CD14-positive monocyte (primary cell): ENCODE data around the gene RIOK3. TPM values are rescaled to one million over a fixed set of nuclear protein-coding genes. Genes with fewer than 3 reads are reported as not detected.

Experiments
- DNase-seq, 3 donors: peaks; one replicate each; pipeline ENCODE4 v3.0.0-alpha.2; 2011 to 2022
- H2AFZ ChIP-seq: 2 replicates; pipeline ENCODE4 v1.6.0; 2012; ENCODE audit warnings: mild to moderate bottlenecking, low read depth, low read length, inconsistent platforms; ENCODE audit not compliant: insufficient read depth, poor library complexity, severe bottlenecking
- H3K27ac ChIP-seq, 2 donors: 1 replicate in 1 of 2; 2 replicates in 1 of 2; pipeline ENCODE4 v1.5.1; 2012 to 2013; ENCODE audit warnings: low read length in 2 of 2, control low read depth in 1 of 2, inconsistent platforms in 1 of 2, low read depth in 1 of 2, mild to moderate bottlenecking in 1 of 2
- H3K27me3 ChIP-seq, 2 donors: one replicate each; pipeline versions ENCODE4 v1.6.0 to v1.6.1; 2011 to 2013; ENCODE audit warnings: low read length in 2 of 2; ENCODE audit not compliant: control insufficient read depth in 2 of 2, insufficient read depth in 2 of 2
- H3K36me3 ChIP-seq, 2 donors: replicated peaks in 1 of 2; 1 replicate in 1 of 2; 2 replicates in 1 of 2; pipeline versions ENCODE4 v1.5.1 to v1.6.1; 2012 to 2013; ENCODE audit warnings: low read length in 2 of 2, control low read depth in 1 of 2, inconsistent platforms in 1 of 2, mild to moderate bottlenecking in 1 of 2; ENCODE audit not compliant: insufficient read depth in 2 of 2, control insufficient read depth in 1 of 2
- H3K4me1 ChIP-seq, 2 donors: 1 replicate in 1 of 2; 2 replicates in 1 of 2; pipeline versions ENCODE4 v1.5.1 to v1.6.1; 2012 to 2013; ENCODE audit warnings: low read length in 2 of 2, control low read depth in 1 of 2, inconsistent platforms in 1 of 2, mild to moderate bottlenecking in 1 of 2, moderate library complexity in 1 of 2; ENCODE audit not compliant: insufficient read depth in 2 of 2, control insufficient read depth in 1 of 2
- H3K4me2 ChIP-seq: replicated peaks from 2 replicates; pipeline ENCODE3; 2012; ENCODE audit warnings: low read length, moderate library complexity, mild to moderate bottlenecking; ENCODE audit not compliant: poor library complexity, severe bottlenecking; ENCODE audit errors: extremely low read depth
- H3K4me3 ChIP-seq, 3 experiments: fragments of 200-600 bp in 1 of 3; sonication (generic) in 1 of 3; replicated peaks in 1 of 3; 1 replicate in 2 of 3; 2 replicates in 1 of 3; pipeline ENCODE4 v1.5.1; 2011 to 2013; ENCODE audit warnings: low read length in 3 of 3, mild to moderate bottlenecking in 3 of 3, control low read depth in 2 of 3, low read depth in 2 of 3, inconsistent platforms in 1 of 3, moderate library complexity in 1 of 3
- H3K79me2 ChIP-seq: 2 replicates; pipeline ENCODE4 v1.6.0; 2012; ENCODE audit warnings: mild to moderate bottlenecking, control low read depth, inconsistent platforms, low read length, moderate library complexity; ENCODE audit not compliant: insufficient read depth
- H3K9ac ChIP-seq: 2 replicates; pipeline ENCODE4 v1.6.0; 2017; ENCODE audit warnings: low read length, mild to moderate bottlenecking; ENCODE audit not compliant: insufficient read depth, poor library complexity, severe bottlenecking
- H3K9me3 ChIP-seq, 2 donors: replicated peaks in 1 of 2; 1 replicate in 1 of 2; 2 replicates in 1 of 2; pipeline versions ENCODE4 v1.5.1 to v1.6.1; 2012 to 2013; ENCODE audit warnings: low read length in 2 of 2, control low read depth in 1 of 2; ENCODE audit not compliant: control insufficient read depth in 1 of 2, insufficient read depth in 1 of 2
- H4K20me1 ChIP-seq: 2 replicates; pipeline ENCODE4 v1.6.0; 2012; ENCODE audit warnings: mild to moderate bottlenecking, low read length, control low read depth, moderate library complexity; ENCODE audit not compliant: insufficient read depth
- H3K27ac Mint-ChIP-seq, 7 donors: one replicate each; pipeline ENCODE4 v1.8.0; 2020; ENCODE audit warnings: mild to moderate bottlenecking in 7 of 7, mixed read lengths in 7 of 7, moderate library complexity in 6 of 7, inconsistent platforms in 2 of 7
- H3K27me3 Mint-ChIP-seq, 3 donors: one replicate each; pipeline ENCODE4 v1.8.0; 2021 to 2022; ENCODE audit warnings: low read depth in 3 of 3, mild to moderate bottlenecking in 3 of 3, mixed read lengths in 3 of 3, moderate library complexity in 3 of 3, inconsistent platforms in 1 of 3
- H3K36me3 Mint-ChIP-seq, 2 donors: one replicate each; pipeline ENCODE4 v1.8.0; 2020; ENCODE audit warnings: mixed read lengths in 2 of 2, inconsistent platforms in 1 of 2, mild to moderate bottlenecking in 1 of 2
- H3K4me1 Mint-ChIP-seq: one replicate; pipeline ENCODE4 v1.8.0; 2020; ENCODE audit warnings: mild to moderate bottlenecking, mixed read lengths
- H3K4me3 Mint-ChIP-seq, 2 donors: one replicate each; pipeline ENCODE4 v1.8.0; 2020; ENCODE audit warnings: mild to moderate bottlenecking in 2 of 2, mixed read lengths in 2 of 2, moderate library complexity in 1 of 2
- H3K9me3 Mint-ChIP-seq, 7 donors: one replicate each; pipeline ENCODE4 v1.8.0; 2020 to 2022; ENCODE audit warnings: mixed read lengths in 7 of 7, mild to moderate bottlenecking in 6 of 7, moderate library complexity in 6 of 7, inconsistent platforms in 2 of 7
- WGBS: methylation state at CpG from one replicate; pipeline ENCODE4 v1.1.5; 2013; ENCODE audit warnings: missing lambda C conversion rate; ENCODE audit not compliant: insufficient coverage; 5-methylcytosine and 5-hydroxymethylcytosine counted together
- intact Hi-C, 2 donors: fragments of 100-400 bp; cut with micrococcal nuclease; formaldehyde crosslinking; loops; one replicate each; pipeline versions ENCODE4 v1.15.0 to v1.15.1; 2023
- polyA plus RNA-seq, 3 donors: library from polyadenylated mRNA; depleted of rRNA in 1 of 3; unstranded in 2 of 3; stranded (reverse) in 1 of 3; fragments of 300-500 nt in 2 of 3; fragments of >200 nt in 1 of 3; fragmentation: Illumina TruSeq in 2 of 3; gene quantifications; 1 replicate in 2 of 3; 2 replicates in 1 of 3; pipeline ENCODE4 v1.2.3, GENCODE V29; 2012 to 2021
- TF ChIP-seq, protein P1 (sequence below): fragments of 200-600 bp; IDR thresholded peaks from one replicate; pipeline ENCODE4 v1.8.0; 2022; ENCODE audit warnings: antibody characterized with exemption, mild to moderate bottlenecking

The RIOK3 gene
- polyA plus RNA-seq, 3 donors = 50.9 to 79.7 (median 62.2) TPM

DNA sequence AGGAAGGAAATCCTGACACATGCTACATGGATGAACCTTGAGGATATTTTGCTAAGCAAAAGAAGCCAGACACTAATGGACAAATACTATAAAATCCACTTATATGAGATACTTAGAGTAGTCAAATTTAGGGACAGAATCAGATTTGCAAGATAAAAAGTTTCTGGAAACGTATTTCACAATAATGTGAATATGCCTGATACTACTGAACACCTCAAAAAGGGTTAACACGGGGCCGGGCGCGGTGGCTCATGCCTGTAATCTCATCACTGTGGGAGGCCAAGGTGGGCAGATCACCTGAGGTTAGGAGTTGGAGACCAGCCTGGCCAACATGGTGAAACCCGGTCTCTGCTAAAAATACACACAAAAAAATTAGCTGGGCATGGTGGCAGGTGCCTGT, 48.5 kb downstream of the RIOK3 start:
- Mint-ChIP-seq H3K27ac (no peak overlapping the region), H3K4me3 (no peak overlapping the region), H3K4me1 (peaks cover 63% of the 10 kb centered on the region), H3K36me3 (peaks cover 8 to 13% of the 10 kb centered on the region in 2 donors), H3K27me3 (peaks cover 0 to 2% (median 1%) of the 10 kb centered on the region in 3 donors), H3K9me3 (no peaks in the 10 kb centered on the region)
- WGBS = no CpG with 5 or more reads among the region's 6 CpGs
- TF ChIP-seq, protein P1, sequence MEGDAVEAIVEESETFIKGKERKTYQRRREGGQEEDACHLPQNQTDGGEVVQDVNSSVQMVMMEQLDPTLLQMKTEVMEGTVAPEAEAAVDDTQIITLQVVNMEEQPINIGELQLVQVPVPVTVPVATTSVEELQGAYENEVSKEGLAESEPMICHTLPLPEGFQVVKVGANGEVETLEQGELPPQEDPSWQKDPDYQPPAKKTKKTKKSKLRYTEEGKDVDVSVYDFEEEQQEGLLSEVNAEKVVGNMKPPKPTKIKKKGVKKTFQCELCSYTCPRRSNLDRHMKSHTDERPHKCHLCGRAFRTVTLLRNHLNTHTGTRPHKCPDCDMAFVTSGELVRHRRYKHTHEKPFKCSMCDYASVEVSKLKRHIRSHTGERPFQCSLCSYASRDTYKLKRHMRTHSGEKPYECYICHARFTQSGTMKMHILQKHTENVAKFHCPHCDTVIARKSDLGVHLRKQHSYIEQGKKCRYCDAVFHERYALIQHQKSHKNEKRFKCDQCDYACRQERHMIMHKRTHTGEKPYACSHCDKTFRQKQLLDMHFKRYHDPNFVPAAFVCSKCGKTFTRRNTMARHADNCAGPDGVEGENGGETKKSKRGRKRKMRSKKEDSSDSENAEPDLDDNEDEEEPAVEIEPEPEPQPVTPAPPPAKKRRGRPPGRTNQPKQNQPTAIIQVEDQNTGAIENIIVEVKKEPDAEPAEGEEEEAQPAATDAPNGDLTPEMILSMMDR = no peak
- Histone ChIP-seq H3K4me2 (no peak overlapping the region), H3K79me2 (peaks cover 33% of the 10 kb centered on the region), H4K20me1 (peaks cover 29% of the 10 kb centered on the region), H3K27me3 (no peaks in the 10 kb centered on the region), H3K36me3 (peaks cover 3 to 5% of the 10 kb centered on the region in 2 donors), H3K4me1 (peaks cover 55 to 68% of the 10 kb centered on the region in 2 donors), H3K9me3 (no peaks in the 10 kb centered on the region), H3K4me3 (no peak overlapping the region), H3K9ac (no peak overlapping the region), H3K27ac (no peak overlapping the region), H2AFZ (no peak overlapping the region)
- DNase-seq = no peak
- intact Hi-C loops = loop anchor here (2.0 to 5.0 kb wide), 2 partner anchors 49 to 85 kb away; partner anchors contain the start of genes NPC1 (in 1 of the 2) and RIOK3 (in 1 of the 2)

DNA sequence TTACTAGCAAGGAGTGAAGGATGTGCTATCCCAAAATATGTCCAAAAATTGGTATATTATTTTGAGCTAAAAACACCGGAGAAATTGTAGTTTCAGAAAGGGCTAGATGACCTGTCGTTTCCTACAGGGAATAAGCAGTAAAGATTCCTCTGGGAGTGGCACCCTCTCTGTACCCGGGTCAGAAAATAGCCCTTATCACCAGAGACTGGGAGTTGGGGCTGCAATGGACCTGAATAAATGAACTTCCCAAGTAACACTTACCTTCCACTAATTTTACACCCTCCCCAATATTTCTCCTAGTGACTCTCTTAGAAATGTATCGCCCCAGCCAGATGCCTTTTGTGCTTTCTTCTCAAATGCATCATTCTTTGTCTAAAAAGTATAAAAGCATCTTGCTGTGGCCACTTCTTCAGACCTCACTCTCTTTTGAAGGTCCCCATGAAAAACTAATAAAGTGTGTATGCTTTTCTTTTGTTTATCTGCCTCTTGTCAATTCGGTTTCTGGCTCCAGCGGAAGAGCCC, 49.5 kb downstream of the RIOK3 start:
- intact Hi-C loops = loop anchor here (2.0 to 5.0 kb wide), 2 partner anchors 50 to 84 kb away; partner anchors contain the start of genes NPC1 (in 1 of the 2) and RIOK3 (in 1 of the 2)
- H3K4me1 ChIP-seq = peaks cover 53 to 63% of the 10 kb centered on the region in 2 donors
- Mint-ChIP-seq H3K27ac (peak overlapping the region; percentile 91 to 97 (median 94)), H3K4me3 (peak overlapping the region; percentile 79 to 90), H3K27me3 (peaks cover 0 to 2% (median 1%) of the 10 kb centered on the region in 3 donors), H3K36me3 (peaks cover 12 to 21% of the 10 kb centered on the region in 2 donors), H3K9me3 (no peaks in the 10 kb centered on the region), H3K4me1 (peaks cover 57% of the 10 kb centered on the region)
- DNase-seq = no peak
- no peaks in the 10 kb centered on the region for H3K27me3 ChIP-seq
- H3K36me3 ChIP-seq = peaks cover 3 to 15% of the 10 kb centered on the region in 2 donors
- H3K9me3 ChIP-seq = no peaks in the 10 kb centered on the region
- H3K79me2 ChIP-seq = peaks cover 43% of the 10 kb centered on the region
- peak overlapping the region; percentile 78 to 94 for H3K27ac ChIP-seq
- peak overlapping the region; percentile 96 for H3K4me2 ChIP-seq
- TF ChIP-seq, protein P1 = no peak
- peak overlapping the region; percentile 38 to 95 (median 53) for H3K4me3 ChIP-seq
- WGBS = 21% methylated on average over 4 of the region's 6 CpGs
- peak overlapping the region; percentile 99 for H2AFZ ChIP-seq
- peak overlapping the region; percentile 88 for H3K9ac ChIP-seq
- H4K20me1 ChIP-seq = peaks cover 38% of the 10 kb centered on the region
